ENCODE data around the gene TRPT1.
"Not testable (repeated sequence)": the region's sequence is repeated elsewhere in the genome, so short reads cannot be mapped to it uniquely, and the experiment has no call there.

TRPT1 gene

DNA sequence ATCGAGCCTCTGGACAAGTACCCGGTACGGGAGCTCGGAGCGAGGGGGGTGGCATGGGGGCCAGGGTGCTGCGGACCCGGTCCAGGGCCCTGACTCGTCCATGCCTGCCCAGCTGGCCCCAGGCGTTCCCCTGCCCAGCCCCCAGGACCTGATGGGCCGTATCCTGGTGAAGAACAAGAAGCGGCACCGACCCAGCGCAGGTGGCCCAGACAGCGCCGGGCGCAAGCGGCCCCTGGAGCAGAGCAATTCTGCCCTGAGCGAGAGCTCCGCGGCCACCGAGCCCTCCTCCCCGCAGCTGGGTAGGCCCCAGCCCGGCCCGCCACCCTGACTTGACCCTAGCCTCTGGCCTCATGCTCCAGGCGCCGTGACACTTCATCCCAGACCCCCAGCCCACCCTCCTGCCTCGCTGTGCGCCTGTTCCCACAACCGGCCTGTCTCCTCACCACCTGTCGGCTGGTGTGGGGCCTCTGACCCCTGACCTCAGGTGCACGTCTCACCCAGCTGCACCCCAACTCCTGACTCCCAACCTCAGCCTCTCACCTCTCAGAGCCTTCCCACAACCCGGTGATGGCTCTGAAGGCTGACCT lies 33.1 kb upstream of the TRPT1 start:
- no peak for DNase-seq (ENCODE audit: low read depth, low spot score)

DNA sequence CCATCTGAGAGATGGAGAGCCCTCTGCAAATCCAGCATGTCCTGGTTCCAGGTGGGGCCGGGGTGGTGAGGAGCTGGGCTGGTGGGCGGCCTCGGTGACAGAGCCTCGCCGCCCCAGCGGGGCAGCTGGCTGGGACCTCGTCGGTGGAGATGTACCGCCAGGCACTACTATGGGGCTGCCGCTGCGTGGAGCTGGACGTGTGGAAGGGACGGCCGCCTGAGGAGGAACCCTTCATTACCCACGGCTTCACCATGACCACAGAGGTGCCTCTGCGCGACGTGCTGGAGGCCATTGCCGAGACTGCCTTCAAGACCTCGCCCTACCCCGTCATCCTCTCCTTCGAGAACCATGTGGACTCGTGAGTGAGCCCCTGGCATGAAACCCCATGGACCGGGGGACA lies 32.4 kb upstream of the TRPT1 start:
- DNase-seq (ENCODE audit: low read depth, low spot score), result no peak

DNA sequence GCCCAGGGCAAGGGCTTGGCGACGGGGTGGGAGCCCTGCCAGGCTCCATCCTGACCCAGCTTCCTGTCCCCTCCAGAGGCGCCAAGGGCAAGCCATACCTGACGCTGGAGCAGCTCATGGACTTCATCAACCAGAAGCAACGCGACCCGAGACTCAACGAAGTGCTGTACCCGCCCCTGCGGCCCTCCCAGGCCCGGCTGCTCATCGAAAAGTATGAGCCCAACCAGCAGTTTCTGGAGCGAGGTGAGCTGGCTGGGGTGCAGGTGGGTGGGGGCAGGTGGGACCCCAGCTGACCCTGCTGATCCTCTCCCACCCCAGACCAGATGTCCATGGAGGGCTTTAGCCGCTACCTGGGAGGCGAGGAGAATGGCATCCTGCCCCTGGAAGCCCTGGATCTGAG lies 30.3 kb upstream of the TRPT1 start:
- DNase-seq (ENCODE audit: low read depth, low spot score), result no peak

DNA sequence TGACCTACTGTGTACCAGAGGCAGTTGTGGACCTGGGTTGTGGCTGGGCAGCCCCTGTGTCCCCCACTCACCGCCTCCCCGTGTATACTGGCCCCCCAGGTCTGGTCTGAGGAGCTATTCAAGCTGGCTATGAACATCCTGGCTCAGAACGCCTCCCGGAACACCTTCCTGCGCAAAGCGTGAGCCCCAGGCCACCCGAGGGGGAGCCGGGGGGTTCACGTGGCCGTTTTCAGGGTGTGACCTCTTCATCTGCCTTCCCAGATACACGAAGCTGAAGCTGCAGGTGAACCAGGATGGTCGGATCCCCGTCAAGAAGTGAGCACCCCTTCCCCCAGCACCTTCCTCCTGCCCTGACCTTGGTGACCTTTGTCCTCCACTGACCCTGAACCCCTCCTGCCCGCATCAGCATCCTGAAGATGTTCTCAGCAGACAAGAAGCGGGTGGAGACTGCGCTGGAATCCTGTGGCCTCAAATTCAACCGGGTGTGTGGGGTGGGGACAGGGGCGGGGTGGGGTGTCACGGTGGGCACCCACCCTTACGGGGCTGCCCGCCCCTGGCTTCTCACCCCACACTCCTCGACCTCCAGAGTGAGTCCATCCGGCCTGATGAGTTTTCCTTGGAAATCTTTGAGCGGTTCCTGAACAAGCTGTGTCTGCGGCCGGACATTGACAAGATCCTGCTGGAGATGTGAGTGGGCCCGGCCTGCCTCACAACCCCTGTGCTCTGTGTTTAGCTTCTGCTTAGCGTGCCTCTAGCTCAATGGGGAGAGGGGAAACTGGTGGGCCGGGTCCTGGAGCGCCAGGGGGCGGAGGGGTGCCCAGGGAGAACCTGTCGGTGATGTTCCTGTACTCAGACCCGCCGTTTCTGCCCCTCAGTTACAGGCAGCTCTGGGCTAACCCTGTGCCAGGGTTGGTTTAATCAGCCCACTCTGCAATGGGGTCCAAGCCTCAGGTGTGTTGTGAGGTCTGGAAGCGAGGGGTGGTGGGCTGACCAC lies 29.4 kb upstream of the TRPT1 start:
- no peak for DNase-seq (ENCODE audit: low read depth, low spot score)

DNA sequence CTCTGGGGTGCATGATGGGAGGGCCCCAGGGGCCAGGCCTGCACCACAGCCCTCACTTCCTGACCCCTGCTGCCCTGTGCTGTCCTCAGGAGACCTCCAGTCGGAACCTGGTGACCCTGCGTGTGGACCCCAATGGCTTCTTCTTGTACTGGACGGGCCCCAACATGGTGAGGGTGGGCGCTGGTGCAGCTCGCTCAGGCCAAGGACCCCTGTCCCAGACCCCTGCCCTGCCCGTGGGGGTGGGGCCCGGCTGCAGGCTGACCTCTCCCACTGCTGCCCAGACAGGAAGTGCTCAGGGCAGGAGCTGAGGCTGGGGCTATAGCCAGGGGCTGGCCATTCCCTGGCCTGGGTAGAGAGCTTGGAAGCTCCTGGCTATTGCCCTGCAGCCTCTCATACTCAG lies 28.3 kb upstream of the TRPT1 start:
- no peak for DNase-seq (ENCODE audit: low read depth, low spot score)

DNA sequence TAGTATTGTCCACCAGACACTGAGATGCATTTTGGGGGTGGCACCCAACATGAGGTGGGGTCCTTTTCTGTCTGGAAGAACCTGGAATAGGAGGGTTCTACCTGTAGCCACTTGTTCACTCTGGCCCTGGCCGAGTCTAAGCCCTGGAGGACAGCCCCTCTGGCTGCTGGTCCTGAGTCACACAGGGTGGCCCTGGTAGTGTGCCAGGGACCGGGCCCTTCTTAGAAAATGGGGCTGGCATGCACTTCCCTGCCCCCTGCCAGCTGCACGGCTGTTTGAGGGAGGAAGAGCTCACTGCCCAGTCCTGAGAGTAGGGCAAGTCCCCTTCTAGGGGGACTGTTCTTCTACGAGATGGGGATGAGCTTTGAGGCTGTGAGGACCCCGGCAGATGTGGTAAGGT lies 27.5 kb upstream of the TRPT1 start:
- no peak for DNase-seq (ENCODE audit: low read depth, low spot score)

DNA sequence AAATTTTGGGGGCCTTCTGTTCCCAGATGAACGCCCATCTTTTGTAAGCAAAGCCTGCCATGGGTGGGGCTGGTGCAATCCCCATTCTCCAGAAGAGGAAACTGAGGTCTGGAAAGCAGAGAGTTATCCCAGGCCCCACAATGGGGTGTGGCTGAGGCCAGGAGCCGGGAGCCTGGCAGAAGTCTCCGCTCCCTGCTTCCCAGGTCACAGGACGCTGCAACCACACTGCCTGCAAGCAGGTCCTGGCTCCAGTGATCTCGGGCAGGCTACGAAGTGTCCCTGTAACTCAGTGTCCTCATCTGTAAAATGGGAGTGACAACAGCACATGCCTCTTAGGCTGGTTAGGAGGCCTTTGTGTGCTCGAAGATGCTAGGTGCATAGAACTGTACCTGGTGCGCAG lies 27.1 kb upstream of the TRPT1 start:
- no peak for DNase-seq (ENCODE audit: low read depth, low spot score)

DNA sequence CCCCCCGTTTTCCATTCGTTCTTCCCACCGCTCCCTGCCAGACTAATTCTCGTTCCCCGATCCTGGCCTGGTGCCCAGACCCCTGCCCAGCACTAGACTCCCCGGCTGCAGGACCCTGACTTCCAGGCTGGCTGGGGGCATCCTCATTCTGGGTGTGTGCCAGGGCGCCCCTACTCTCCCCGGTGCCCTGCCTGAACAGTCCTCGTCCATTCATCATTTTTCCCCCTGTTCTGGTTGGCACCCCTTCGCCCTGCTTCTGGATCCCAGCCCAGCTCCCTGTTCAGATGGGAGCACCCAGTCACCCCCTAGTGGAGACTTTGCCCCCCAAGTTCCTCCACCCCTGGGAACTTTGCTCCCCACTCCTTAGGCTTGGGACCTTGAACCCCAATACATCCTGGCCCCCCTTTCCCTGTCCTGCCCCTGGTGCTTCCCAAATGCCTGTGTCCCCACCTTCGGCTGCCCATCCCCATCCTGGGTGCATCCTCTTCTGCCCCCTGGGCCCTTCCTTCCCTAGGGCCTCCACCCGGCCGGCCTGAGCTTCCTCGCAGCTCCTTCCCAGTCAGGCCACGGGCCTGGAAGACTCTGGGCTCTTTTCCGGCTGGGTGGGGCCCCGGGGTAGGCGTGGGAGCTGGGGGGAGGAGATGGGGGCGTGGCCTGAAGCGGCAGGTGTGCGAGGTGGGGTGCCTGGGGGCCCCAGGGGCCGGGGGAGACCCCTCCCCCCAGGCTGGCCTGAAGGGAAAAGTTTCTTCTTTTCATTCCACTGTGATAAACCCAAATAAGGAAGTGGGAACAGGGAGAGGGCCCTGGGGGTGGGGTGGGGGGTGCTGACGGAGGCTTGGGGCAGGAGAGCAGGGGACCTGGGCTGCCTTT lies 26.3 kb upstream of the TRPT1 start:
- no peak for DNase-seq (ENCODE audit: low read depth, low spot score)

DNA sequence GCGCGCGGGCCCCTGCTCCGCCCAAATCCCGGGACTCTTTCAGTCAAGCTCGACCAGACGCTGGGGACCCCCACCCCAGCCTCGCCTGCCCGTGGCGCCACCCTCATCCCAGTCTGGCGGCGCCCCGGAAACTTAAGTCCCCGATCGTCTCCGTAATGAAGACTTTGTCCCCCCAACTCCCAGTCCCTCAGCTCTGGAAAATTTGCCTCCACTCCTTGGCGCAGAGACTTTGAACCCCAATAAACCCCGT lies 25.7 kb upstream of the TRPT1 start:
- no peak for DNase-seq (ENCODE audit: low read depth, low spot score)

DNA sequence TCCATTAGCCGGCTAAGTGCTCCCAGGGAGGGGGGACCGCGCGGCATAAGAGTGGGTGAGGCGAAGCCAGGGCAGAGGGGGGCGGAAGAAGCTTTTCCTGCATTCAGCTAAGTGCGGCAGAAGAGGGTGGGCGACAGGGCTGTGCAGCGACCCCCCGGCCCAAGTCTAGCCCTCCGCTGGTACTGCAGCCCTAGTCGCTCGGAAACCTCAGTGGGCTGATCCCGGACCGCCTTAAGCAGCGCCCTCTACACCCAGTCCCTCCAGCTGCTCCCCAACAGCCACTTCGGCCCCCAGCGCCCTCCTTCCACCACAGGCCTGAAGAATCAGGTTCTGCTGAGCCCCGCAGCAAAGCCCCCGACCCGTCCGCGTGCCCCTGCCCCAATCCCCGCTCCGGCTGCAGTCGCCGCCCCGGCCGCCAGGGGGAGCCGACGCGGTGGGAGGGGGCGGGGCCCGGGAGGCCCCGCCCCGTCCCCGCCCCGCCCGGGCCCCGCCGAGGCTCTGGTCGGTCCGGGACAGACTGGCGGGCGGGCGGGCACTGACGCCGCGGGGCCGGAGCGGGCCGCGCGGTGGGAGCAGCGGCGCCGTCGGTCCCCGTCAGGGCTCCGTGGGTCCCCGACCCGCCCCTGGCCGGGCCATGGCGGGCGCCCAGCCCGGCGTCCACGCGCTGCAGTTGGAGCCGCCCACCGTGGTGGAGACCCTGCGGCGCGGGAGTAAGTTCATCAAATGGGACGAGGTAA lies 25.2 kb upstream of the TRPT1 start, which contains the start of gene PLCB3:
Gene PLCB3, plus strand, starts transcription at position 515 of the 737 bp plus-strand sequence. Its CDS starts 120 bp downstream, at position 635.
- DNase-seq (ENCODE audit: low read depth, low spot score), result no peak

DNA sequence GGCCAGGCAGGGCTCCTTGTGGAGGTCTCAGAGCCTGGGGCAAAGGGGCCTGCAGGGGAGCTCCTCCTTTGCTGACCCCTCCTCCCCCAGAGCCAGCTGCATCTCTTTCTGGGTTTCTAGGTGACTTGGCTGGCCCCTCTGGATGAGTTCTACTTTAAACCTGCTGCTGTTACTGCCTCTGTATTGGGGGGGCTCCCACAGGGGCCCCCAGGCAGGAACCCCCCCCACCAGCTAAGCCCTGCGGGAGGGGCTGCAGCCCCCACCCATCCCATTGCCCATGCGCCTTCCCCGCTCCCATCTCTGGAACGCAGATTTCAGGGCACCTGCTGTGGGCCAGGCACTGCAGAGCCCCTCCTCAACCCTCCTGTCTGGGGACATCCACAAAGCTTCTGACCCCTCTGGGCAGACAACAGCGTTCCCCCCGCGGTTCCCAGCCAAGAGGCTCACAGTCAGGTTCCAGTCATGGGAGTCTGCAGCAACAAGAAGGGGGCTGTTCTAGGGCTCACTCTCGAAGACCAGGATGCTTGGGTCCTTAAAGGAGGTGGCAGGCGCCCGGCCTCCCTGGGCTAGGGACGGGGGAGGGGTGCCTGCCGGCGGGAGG lies 24.5 kb upstream of the TRPT1 start:
- DNase-seq (ENCODE audit: low read depth, low spot score), result no peak

DNA sequence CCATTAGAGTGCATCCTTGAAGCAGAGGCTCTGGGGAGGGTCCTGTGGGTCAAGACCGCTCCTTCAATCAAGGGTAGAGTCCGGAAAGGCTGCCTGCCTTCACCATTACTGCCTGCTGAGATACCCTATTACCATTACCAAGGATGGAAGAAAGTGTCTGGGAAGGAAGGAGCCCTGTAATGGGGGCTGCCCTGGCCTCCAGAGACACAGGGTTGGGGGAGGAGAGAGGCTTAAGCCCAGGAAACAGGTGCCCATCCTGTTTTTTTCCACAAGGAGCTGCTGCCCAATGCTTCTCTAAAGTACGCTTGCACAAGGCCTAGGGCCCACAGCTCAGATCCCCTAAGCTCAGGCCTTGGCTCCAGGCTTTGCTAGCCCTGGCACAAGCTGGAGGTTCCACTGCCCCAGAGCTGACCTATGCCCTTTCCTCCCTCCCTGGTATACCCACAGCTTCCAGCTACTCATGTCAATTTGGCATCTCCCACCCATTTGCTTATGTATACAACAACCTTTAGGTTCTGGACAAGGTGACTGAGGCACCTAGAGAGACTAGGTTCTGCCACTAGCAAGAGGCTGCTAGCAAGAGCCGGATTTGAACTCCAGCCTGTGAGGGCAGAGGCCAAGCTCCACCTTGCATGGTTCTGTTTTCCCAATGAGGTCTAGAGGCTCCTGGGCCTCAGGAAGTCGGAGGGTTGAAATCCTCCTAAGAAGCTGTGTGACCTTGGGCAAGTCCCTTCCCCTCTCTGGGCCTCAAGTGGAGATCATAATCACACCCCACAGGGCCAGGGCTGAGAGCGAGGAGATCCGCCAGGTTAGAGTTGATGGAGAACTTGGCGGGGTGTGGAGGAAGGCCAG lies 23.8 kb upstream of the TRPT1 start:
- DNase-seq (ENCODE audit: low read depth, low spot score), result no peak

DNA sequence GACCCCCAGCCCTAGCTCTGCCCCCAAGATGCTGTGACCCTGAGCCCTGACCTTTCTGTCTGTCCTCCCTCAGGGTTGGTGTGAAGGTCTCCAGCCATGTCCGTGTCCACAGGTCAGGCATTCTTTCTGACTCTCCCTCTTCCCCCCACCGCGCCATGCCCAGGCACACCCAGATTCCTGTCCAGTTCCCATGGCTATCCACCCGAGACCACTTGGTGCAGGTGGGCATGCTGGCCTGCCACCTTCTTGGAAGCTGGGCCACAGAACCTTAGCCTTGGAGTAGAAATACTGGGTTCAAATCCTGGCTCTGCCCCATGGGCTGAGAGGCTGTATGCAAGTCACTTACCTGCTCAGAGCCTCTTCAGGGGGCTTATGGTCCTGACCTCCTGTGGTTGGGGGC lies 23.1 kb upstream of the TRPT1 start:
- no peak for DNase-seq (ENCODE audit: low read depth, low spot score)

DNA sequence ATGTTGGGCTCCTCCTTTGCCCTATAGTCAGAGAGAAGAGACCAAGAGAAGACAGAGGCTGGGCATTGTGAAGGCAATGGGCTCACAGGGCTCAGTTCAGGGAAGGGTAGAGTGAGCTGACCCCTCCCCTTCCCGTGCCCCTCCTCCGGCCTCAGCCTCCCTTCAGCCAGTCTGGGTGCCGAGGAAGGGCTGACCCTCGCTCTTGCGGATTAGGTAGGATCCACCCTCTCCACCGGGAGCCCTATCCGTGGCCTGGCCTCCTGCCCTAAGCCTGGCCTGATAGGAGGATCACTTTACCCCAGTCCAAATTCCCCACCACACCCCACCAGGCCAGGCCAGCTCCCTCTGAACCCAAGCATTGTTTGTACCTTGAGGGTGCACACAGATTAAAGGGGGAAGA lies 22.6 kb upstream of the TRPT1 start:
- DNase-seq (ENCODE audit: low read depth, low spot score), result no peak

DNA sequence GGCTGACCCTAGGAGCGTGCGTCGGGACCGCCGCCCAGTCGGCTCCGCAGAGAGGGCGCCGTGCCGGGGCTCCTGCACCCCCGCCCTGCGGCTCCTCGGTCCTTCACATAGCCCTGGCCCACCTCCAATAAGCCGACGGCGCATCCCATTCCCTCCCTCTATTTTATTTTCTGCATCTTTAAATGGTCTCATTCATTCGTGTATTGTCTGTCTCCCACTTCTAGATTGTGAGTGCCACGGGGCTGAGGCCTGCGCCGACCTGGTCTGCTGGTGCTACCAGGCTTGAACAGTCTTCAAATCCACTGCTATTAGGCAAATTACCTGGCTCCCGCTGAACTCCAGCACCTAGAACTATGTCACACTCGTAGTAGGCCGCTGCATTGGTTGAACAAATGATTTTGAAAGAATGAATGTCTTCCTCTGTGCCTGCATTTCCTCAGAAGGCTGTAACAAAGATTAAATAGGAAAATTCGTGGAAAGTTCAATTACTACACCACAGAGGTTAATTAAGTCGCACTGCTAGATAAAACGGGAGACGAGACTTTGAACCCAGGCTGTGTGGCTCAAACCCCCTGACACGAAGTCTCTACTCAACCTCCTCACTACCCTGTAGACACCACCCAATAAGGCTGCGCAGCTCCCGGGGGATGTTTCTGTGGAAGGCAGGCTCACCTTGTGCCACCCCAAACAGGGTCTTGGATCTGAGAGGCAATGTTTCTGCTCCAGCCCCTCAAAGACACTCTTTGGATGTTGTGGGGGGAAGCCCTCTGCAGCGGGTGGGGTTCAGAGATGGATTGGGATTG lies 21.9 kb upstream of the TRPT1 start:
- DNase-seq (ENCODE audit: low read depth, low spot score), result no peak

DNA sequence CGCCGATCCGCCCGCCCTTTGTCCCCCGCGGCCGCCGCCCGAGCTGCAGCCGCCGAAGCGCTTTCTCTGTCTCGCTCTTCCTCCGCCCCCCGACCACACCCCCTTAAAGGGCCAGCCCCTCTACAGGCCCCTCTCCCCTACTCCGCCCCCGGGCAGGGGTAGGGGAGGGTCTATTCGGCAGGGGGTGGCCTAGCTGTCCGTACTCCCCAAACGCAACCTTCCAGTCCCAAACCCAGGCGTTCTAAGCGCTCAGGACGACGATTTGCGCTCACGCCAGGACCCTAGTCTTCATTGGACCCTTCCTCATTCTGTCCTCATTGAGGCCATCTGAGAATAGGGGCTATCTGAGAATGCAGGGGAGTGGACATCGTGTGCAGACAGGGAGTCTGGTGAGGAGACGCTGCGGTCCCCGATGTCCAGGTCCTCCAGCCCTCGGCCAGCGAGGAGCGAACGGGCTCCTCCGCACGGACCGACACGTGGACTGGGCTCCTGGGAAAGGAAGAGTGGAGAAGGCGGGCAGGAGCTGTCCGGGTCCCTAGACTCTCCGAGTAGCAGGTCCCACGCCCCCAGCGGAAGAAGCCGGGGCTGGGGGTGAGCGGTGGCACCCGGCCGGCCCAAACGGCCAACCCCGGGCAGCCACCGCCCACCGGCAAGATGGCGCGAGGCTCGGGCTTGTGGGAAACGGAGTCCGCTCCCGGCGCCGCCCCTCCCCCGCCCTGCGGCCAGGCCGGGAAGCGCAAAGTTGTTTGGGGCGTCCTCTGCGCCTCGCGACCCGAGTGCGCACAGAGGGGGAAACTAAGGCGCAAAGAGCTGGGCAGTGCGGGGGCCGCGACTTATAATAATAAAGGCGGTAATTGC lies 21.1 kb upstream of the TRPT1 start, which contains the start of gene PPP1R14B:
Gene PPP1R14B, minus strand, starts transcription at position 73 of the 858 bp plus-strand sequence. CDS start 270 bp downstream, outside the sequence.
- DNase-seq (ENCODE audit: low read depth, low spot score), result no peak

DNA sequence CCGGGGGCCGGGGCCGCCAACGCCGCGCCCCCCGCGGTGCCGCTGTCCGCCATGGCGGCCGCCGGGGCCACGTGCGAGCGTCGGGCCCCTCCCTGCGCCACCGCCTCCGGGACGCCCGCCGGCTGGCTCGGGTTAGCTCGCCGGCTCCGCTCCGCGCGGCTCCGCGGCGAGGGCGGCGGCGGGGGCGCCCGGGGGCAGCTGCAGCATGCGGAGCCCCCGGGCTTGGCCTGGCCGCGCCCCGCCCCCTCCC lies 20.6 kb upstream of the TRPT1 start:
- DNase-seq (ENCODE audit: low read depth, low spot score), result not testable (repeated sequence)

DNA sequence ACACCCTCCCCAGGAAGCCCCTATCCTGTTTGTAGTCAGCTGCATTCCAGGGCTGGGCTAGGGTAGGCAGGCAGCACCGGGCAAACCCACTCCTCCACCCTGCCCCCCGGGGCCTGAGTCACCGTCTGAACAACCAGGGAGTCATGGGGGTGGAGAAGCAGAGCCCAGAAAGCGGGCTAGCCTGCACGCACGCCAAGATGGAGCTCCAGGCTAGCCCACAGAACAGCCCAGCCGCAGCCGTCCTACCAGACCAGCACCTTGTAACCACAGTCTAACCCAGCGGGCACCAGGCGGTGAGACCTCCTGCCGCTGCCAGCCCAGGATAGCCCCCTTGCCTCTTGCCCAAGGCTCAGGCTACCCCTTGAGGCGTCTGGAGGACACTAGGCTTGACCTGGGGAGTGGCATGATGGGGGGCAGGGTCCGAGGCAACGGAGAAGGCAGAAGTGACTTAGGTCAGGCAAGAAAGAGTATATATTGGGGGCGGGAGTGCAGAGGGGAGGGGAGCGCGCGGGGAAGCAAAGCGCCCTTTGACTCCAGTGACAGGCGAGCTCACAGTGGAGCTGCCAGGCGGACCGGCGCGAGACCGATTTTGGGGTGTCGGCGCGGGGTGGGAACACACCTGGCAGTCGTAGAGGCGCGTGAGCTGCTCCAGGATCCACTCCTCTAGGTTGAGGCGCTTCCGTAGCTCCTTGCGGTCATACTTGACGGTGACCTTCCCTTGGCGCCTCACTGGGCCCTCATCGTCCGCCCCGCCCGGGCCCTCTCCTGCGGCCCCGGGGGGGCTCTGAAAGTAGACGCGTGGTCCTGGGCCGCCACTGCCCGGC lies 20.0 kb upstream of the TRPT1 start:
- no peak for DNase-seq (ENCODE audit: low read depth, low spot score)

All from iPS DF 19.7 (cell line).